SW480 (cell line): ENCODE measurements around the gene FARSA.
A peak's percentile ranks its signal among the peaks of the same experiment; 100 is the strongest.
"Not testable (repeated sequence)": the region's sequence is repeated elsewhere in the genome, so short reads cannot be mapped to it uniquely, and the experiment has no call there.

Source experiments
- DNase-seq: peaks from one replicate; pipeline ENCODE4 v3.0.0-alpha.2; 2016; ENCODE audit warnings: low spot score

Gene FARSA

DNA sequence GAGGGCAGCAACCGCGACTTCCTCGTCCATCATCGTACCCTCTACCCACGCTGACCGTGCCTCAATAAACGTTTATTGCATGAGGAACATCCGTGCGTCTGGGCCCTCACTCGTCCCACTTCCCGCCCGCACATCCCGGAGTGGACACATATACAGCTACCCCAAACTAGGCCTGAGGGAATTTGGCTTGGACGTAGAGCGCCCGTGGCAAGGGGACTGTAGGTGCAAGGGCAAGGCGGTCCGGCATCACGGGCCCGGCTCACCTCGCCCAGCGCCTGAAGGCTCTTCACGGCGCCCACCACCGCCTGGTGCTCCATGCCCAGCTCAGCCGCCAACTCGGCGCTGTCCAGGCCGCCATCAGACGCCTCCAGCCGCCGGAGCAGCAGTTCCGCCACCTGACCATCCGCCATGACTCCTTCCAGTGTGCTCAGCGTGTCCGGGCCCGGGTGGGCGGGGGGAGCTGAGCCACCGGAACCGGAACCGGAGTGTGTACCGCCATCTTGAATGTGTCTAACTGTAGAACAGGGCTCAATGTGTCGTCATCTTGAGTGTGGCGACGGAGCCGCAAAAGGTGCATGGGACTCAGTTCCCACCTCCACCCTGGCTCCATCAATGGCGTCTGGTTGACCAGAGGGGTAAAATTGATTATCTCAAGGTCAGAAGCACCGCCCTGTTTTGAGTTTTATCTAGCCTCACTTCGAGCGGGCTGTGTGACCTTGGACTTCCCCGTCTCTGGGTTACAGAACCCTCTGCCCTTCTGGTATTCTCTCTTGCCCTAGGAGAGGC is at the start of gene FARSA:
TSS of gene FARSA (minus strand) at position 425 of the 786 bp plus-strand sequence. CDS start at position 410, 15 bp downstream.
- DNase-seq: peak; percentile 89

DNA sequence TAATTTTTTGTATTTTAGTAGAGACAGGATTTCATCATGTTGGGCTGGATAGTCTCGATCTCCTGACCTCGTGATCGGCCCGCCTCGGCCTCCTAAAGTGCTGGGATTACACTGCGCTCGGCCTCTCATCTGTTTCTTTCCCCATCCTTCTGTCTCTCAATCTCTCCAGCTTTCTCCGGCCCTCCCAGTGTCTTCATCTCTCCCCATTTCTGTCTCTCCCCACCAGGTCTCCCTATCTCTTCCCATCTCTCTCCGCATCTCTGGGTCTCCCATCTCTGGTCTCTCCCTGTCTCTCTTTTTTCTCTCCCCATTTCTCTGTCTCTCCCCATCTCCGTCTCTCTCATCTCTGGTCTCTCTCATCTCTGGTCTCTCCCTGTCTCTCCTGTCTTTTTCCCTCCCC is 49.6 kb upstream of the FARSA start:
- DNase-seq: no peak

- DNase-seq: no peak
These were observed 49.1 kb upstream of the FARSA start for GRCh38 chr19:12982648-12983047.

GRCh38 chr19:12979974-12980373 is 46.5 kb upstream of the FARSA start:
- DNase-seq: no peak

GRCh38 chr19:12976109-12976508 is 42.6 kb upstream of the FARSA start:
- DNase-seq: not testable (repeated sequence)

DNA sequence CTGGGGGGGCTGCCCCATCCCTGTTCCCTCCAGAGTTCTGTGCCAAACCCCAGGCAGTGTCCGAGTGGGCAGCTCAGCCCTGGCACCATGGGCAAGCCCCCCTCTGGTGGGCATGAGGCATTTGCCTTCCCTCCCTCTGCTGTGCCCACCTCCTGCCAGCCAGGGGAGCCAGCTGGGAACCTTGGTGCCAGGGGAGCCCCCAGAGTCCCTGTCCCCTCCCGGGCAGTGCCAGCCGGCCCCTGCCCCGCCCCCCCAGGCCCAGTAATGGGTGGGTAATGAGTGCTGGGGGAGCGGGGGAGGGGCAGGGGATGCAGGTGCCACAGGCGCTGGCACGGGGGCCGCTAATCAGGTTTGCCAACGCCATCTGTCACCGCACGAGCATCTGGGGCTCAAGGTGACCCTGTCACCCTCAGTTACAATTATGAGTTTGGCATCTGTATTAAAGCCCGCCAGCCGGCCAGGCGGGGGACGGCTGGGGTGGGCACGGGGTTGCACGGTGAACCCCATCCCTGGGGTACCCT is 41.8 kb upstream of the FARSA start:
- DNase-seq: no peak

- DNase-seq: peak; percentile 51
These were observed 41.0 kb upstream of the FARSA start for GRCh38 chr19:12974301-12975220.

- DNase-seq: no peak
These were observed 39.7 kb upstream of the FARSA start for GRCh38 chr19:12973236-12973635.

GRCh38 chr19:12970070-12970820 is 36.7 kb upstream of the FARSA start:
- DNase-seq: no peak

DNA sequence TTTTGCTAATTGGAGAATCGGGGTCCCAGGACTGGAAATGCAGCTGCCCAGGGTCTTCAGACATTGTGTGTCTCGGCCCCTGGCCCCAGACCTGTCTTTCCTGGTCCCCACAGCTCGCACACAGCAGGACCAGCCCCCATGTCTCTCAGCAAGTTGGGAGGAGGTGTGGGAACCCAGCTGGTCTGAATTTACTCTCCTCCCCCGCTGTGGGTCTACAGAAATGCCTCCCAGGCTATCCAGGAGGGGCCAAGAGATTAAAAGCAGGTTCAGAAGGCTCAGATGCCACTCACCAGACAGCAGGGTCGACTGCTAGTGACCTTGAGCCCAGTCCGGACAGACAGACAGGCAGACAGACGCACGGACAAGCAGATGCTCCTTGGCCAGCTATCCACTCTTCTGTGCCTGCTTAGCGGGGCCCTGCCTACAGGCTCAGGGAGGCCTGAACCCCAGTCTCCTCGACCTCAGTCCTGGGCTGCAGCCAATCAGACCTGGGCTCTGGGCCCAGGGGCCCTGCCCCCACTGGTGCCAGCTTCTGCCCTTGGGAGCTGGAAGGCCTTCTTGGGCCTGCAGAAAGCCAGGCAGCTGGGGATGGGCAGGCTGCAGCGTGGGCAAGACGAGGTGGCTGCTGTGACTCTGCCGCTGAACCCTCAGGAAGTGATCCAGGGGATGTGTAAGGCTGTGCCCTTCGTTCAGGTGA is 35.9 kb upstream of the FARSA start, which contains the start of gene DAND5:
TSS of gene DAND5 (plus strand) at position 285 of the 697 bp plus-strand sequence. CDS start at position 370, 85 bp downstream.
- DNase-seq: no peak

GRCh38 chr19:12967907-12968306 is 34.4 kb upstream of the FARSA start:
- DNase-seq: no peak

- no peak for DNase-seq
These were observed 32.3 kb upstream of the FARSA start for GRCh38 chr19:12965812-12966135.

- DNase-seq: peak; percentile 69
These were observed 31.7 kb upstream of the FARSA start for GRCh38 chr19:12965017-12965811.

GRCh38 chr19:12959481-12959880 is 26.0 kb upstream of the FARSA start:
- no peak for DNase-seq

- DNase-seq: not testable (repeated sequence)
These were observed 24.0 kb upstream of the FARSA start for GRCh38 chr19:12957389-12957952.

- DNase-seq: peak; percentile 82
These were observed 23.2 kb upstream of the FARSA start, which contains the start of gene GADD45GIP1 for GRCh38 chr19:12956446-12957388. TSS of gene GADD45GIP1 (minus strand) at chr19:12957223. CDS start at chr19:12957212, 11 bp downstream.

DNA sequence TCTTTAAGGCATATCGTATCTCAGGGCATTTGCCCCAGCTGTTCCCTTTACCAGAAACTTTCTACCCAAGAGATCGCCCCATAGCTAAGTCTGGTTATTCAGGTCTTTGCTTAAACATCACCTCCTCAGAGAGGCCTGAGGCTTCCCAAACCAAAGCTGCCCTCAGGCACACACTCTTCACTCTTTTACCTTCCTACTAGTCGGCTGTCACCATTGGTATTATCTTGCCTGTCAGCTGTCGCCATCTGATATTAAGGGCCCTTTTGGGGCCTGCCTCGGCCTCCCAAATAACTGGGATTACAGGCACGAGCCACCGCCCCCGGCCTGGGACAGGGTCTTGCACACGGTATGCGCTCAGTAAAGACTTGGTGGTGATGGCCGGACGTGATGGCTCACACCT is 22.5 kb upstream of the FARSA start:
- DNase-seq: no peak

- DNase-seq: not testable (repeated sequence)
These were observed 22.1 kb upstream of the FARSA start for GRCh38 chr19:12955575-12955974.

DNA sequence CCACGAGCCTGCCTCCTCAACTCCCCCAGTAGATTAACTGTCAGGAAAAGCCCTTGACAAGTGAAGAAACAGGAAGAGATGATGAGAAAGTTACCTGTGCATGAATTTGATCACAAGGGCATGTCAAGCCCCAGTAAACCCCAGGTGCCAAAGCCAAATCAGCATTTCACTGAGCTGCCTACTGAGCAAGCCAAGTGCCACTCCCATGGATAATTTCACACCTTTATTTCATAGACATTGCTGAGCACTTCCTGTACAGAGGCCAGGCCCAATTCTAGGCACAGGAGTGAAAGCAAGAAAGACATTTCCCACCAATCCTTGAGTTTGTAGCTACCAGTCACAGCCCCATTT is 21.1 kb upstream of the FARSA start:
- no peak for DNase-seq
